Tongue (tissue), 2 donors: ENCODE data around the gene KLHDC3. TPM values are rescaled to one million over a fixed set of nuclear protein-coding genes. Genes with fewer than 3 reads are reported as not detected.

Experiments
- DNase-seq: peaks from one replicate; pipeline ENCODE4 v3.0.0-alpha.2; 2015
- total RNA-seq: library from RNA; depleted of rRNA; stranded (reverse); fragments of >200 nt; gene quantifications from one replicate; pipeline ENCODE4 v1.2.3, GENCODE V29; 2014

The KLHDC3 gene, protein sequence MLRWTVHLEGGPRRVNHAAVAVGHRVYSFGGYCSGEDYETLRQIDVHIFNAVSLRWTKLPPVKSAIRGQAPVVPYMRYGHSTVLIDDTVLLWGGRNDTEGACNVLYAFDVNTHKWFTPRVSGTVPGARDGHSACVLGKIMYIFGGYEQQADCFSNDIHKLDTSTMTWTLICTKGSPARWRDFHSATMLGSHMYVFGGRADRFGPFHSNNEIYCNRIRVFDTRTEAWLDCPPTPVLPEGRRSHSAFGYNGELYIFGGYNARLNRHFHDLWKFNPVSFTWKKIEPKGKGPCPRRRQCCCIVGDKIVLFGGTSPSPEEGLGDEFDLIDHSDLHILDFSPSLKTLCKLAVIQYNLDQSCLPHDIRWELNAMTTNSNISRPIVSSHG
- 249 TPM for total RNA-seq

DNA sequence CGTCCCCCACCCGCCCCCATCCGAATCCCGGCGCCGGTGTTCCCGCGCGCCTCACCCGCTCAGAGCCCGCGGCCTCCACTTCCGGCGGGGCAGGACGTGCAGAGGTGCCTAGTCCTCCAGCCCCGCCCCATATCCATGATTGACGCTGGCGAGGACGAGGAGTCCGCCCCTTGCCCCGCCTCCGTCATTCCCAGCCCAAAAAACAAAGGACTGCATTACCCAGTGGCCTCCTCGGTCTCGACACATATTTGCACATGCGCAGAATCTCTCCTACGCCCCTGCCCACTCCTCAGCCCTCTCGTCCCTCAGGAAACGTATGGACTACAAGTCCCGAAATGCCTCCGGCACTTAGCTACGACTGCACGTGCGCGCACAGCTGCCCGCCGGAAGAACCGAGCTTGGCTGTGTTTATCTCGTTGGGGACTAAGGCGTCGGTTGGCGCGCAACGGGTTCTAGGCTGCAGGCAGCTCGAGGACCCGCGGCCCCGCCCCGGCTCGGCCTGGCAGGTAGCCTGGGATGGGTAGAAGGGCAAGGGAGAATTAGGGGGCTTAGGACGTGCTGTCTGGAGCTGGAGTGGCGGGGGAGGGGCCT lies at the start of gene KLHDC3, which contains the start of gene MEA1:
TSS of gene KLHDC3 (plus strand) at position 407 of the 591 bp plus-strand sequence. CDS start 2,944 bp downstream, outside the sequence.
TSS of gene MEA1 (minus strand) at position 104 of the 591 bp plus-strand sequence. CDS start 133 bp downstream, outside the sequence.
- DNase-seq: peak; percentile 100

DNA sequence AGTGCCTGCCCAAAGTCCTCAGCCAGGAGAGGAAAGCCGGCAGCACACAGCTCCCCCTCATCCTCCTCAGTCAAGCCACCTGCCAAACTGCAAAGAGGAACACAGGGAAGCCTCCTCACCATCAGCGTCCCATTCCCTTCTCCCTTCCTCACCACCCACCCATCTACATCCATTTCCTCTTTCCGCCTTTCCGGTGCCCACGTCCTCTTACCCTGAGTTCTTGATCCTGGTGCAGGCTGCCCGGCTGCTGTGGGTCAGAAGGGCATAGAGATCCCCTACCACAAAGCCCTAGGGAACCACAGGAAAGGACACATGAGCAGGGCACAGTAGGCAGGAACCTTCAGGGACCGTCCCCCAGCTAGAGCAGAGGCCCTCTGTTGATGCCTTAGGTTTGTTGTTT lies 47.5 kb upstream of the KLHDC3 start:
- no peak for DNase-seq

DNA sequence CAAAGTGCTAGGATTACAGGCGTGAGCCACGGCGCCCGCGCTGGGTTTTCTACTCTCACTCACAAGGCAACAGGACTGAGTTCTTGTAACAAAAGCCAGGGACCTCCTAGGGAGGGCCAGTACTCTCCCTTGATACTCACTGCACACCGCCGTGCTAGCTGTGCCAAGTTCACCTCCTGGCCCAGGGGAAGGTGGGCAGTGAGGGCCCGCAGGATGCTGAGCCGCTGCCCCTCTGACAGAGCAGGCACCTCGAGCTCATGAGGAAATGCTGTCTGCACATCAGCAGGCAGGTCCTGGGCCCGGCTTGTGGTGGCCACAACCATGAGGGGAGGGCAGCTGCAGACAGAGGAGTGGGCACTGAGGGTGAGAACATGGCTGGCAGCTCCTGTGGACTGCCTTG lies 46.8 kb upstream of the KLHDC3 start:
- no peak for DNase-seq

DNA sequence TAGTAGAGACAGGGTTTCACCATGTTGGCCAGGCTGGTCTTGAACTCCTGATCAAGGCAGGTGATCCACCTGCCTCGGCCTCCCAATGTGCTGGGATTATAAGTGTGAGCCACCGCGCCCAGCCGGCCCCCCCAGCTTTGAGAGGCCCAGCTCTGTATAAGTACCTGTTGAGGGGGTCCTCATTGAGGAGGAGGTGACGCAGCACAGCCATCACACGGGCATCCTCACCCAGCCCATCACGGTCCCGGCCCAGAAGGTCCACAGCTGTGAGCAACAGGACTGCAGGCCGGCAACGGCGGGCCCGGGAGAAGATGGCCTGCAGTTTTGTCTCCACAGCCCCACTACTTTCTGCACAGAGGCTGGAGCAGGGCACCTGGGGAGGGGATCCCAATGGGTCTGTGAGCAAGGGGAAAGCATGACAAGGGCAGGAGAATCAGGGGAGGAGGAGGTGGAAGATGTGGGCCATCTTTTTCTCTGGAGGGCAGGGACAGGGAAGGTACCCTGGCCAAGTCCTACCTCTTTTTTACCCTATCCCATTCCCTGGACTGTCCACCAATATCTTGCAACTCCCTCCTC lies 45.8 kb upstream of the KLHDC3 start:
- DNase-seq: no peak

DNA sequence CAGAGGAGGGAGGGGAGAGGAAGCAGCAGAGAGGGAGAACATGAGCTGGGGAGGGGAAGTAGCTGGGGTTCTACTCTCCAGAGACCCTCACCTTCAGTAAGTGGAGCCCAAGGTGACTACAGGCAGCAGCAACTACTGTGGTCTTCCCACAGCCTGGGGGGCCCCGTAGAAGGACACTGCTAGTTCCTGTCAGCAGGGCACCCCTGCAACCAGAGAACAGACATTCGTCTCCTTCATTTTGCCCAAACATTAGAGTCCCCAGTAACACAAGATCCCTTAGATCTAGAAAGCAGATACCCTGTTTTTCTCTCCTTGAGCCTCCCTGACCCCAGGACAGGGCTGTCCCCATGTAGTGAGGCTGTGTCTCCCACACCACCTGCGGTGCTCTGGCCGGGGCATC lies 45.3 kb upstream of the KLHDC3 start:
- DNase-seq: no peak

DNA sequence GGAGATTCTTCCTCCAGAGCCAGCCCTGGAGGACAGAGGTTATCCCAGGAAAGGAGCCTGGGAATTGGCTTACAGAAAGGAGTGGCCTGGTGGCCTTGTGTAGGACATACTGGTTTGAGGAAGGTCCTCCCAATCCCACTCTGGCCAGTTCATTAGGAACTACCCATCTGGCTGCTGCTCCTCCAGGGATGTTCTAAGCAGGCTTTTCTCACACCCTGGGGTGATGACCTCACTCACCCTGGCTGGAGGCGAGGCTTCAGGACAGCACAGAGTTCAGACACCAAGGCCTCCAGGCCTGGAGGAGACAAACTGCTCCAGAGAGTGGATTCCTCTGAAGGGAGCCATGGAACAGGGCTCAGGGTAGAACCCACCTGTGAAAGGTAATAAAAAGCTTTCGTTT lies 44.6 kb upstream of the KLHDC3 start:
- no peak for DNase-seq

DNA sequence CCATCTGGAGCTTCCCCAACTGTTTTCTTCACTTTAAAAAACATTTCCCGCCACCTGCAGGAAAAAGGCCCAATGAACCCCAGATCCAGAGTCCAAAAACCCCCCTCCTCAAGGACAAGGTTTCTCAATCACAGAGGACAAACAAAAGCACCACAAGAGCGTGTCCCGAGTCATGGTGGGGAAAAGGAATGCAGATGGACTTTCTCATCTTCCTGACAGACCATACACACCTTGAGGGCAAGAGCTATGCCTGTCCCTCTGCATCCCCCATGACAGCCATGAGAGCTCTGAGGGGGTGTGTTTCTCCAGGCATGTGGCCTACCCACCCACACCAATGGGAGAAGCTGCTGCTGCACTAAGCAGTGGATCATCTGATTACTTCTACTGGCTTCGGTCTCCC lies 44.1 kb upstream of the KLHDC3 start:
- DNase-seq: no peak

DNA sequence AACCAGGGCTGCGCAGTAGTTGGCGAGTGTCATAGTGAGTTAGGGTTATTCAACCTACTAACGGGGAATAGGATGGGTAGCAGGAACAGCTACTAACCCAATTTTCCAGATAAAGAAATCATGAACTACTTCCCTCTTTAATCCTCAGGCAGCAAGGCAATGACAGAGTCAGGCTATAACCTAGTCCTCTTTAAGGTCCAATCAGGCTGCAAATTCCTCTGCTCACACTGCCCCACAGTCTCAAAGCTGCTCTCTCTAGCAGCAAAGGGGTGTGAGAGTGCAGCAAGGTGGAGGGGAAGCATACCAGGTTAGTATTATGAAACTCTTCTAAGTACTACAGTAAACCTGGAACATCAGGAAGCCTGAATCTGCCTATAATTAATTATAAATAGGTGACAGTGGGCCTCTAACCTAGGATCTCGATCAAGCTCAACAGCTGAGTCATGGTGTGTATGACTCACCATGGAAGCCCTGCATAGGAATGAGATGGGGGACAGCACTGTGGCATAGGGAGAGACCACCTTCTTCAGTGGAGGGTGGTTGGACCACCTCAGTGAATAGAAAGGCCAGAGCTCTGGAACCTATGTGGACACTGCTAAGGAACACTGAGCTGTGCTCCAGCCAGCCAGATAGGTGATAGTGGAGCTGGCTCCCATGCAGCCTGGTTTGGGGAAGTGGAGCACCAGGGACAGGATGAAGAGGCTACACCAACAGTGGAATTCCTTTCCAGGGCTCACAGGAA lies 43.0 kb upstream of the KLHDC3 start:
- no peak for DNase-seq

DNA sequence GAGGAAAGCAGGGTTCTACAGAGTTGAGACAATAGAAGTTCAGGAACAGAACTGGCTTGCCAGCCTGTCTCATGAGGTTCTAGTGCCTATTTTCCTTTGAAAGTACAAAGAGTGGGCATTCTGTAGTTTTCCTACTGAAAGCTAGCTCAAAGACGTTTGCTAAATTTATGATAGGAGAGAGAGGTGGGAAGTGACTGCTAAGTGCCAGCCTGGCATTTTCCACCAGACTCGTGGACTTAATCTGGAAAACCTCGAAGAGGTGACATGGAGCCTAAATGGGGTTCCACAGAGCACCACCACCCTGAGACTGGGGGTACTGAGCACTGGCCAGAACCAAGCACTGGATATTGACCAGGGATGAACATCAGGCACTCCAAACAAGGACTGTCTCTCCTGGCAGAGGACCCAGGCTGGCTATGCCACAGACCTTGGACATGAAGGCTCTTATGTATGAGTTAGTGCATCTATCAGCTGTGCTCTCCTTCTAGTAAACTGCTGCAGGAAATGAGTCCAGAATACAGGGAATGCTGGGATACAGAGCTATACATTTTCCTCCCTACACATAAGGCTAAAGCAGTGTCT lies 42.2 kb upstream of the KLHDC3 start:
- no peak for DNase-seq

DNA sequence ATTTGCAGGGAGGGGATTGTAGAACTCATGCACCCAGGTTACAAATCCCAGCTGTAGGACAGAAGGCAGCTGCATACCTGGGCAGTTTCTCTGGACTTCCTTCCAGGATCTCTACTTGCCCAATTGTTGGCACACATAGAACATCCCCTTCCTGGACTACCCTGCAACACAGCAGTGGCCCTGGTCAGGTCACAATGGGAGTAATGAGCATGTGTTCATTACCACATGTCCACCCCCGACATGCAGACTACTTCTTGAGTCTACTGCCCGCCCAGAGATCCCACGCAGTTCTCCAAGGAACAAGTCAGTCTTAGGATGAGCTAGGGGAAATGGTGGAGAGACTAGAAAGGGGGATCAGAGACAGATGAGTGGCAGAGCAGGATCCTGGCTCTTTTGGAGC lies 40.1 kb upstream of the KLHDC3 start:
- no peak for DNase-seq

DNA sequence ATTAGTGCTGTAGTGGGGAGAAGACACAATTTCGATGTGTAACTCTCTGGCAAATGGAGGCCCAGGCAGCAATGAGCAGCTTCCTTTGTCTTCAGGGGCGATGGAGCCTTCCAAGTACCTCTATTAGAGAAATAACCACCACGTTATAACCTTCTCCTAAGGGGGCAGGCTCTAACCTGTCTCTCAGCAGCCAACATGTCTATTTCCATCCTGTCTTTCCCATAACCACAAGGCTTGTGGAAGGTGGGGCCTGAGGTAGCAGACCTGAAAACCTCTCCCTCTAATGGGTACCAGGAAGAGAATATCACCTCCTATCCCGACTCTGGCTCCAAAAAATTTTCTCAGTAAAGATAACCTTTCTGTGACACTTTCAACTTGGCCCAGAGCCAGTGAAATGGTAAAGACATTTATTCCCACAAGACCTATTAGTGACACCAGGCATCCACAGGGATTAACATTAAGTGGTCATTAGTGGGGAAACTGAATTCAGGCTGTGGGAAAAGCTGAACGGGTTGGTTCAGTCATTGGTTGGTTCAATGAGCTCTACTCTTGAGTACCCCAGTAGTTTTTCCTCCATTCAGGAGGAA lies 39.0 kb upstream of the KLHDC3 start:
- no peak for DNase-seq

DNA sequence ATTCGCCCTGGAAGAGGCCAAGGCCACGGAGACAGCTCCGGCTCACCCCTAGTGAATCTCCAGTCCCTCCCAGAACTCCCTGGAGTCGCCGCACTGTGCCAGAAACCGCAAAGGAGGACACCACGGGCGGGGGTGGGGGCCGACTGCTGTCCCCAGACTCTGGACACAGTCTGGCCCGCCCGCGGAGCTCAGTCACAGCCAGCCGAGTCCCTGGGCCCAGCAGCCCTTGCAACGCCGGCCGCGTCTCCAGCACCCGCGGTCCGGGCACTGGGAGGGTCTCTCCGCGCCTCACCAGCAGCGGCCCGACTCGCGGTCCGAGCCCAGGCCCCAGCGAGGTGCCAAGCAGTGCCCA lies 35.6 kb upstream of the KLHDC3 start:
- DNase-seq: no peak

DNA sequence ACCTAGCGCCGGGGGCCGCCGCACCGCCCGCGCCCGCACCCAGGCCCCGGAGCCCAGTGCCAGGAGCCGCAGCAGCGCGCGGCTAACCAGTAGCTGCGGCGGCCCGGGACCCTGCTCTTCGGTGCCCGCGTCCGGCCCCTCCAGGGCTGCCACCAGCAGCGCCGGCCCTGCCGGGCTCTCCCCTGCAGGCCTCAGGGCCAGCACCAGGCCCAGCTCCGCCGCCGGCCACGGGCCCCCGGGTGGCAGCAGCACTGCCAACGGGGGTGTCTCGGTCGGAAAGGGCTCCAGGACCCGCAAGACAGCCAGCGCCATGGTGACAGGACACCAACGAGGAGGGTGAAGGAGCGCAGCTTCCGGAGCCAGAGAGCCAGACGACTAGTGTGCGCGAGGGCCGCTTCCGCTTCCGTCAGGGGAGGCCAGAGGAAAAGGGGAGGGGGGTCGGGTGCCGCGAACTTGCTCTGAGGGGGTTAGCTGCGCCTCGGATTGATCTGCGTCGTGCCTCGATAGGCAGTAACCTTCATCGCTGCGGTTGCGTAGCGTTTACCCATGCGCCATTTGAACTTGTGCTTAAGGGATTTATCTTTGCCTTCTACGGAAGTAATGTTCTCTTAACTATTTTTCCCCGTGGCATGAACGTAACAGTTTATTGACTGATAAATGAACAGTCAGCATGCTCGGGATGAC lies 35.1 kb upstream of the KLHDC3 start, which contains the start of gene PEX6:
TSS of gene PEX6 (minus strand) at position 343 of the 684 bp plus-strand sequence. CDS start at position 312, 31 bp downstream.
- peak; percentile 94 for DNase-seq

DNA sequence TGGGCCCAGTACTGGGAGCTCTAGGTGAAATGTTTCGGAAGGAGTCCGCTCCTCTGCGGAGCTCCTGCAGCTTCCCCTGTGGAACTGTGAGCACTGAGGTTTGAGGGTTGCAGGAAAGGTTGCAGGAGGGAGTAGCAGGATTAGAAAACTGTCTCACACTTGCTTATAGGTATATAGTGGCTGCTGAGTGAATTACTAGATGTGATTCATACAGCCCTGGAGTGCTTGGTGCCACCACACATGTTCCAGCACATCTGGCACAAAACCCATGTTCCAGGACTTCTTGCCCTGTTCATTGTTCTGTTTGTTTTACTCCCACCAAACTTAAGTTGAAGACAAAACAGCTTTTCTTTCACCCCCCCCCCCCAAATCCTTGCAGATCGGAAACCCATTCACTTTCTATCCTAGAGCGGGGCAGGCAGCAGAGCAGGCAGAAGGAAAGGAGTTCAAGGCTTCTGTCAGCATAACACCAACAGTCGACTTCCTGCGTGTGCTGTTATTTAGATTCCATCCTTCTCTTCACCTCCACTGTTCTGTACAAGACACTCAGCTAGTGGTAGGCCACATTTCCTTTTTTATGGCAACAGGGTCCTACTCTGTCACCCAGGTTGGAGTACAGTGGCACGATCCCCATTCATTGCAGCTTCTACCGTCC lies 34.4 kb upstream of the KLHDC3 start:
- DNase-seq: no peak

DNA sequence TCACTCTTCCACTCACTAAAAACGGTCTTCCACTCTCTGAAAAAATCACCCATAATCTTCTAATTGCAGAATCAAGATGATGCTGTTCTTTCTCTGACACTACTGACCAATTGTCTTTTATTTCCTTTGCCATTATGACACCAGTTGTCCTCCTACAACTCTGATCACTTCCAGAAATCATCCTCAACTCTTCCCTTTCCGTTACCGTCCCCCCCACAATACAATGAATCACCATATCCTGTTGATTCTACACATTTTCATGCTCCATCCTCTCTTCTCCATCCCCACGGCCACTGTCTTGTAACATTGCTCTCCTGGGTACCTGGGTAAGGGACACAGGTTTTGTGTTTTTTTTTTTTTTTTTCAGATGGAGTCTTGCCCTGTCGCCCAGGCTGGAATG lies 32.2 kb upstream of the KLHDC3 start:
- DNase-seq: no peak

DNA sequence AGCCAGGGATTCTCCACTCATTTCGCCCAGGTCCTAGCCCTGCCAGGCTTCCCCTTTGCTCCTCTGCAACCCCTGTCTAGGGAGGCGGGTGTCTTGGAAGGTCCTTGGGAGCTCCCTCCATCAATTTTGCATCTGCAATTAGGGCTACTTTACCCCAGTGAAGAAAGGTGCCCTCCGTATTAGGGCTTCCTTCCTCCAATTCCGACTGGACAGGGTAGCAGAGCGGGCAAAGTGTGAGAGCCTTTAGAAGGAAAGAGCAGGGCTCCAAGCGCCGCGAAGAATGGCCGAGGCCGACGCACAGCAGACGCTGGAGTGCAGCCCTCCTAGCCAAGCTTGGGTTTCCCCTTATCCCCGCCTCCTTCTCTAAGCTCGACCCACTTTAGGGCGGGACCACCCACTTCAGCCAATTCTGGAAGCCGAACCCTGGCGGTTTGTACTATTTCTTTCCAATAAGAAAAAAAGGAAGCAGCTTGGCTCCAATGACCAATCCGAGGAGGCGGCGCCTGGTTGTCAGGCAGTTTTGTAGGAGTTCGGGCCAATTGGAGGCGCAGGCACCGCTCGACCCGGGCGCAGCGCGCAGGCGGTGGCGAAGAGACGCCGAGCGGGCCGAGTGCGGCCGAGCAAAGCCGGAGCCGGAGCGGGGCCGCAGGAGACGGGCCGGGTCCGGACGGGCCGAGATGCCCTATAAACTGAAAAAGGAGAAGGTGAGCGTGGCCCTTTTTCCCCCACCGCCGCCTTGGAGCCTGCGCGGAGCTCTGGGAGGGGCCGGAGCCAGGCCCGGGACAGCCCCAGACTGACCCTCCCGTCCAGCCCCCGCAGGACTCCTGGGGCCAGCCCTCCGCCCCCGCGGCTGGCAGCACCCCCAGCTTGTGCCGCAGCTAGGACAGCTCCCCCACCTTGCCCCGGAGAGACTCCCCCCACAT lies 29.8 kb upstream of the KLHDC3 start, which contains the start of gene PPP2R5D:
TSS of gene PPP2R5D (plus strand) at position 570 of the 923 bp plus-strand sequence. CDS start at position 678, 108 bp downstream.
- DNase-seq: peak; percentile 99

DNA sequence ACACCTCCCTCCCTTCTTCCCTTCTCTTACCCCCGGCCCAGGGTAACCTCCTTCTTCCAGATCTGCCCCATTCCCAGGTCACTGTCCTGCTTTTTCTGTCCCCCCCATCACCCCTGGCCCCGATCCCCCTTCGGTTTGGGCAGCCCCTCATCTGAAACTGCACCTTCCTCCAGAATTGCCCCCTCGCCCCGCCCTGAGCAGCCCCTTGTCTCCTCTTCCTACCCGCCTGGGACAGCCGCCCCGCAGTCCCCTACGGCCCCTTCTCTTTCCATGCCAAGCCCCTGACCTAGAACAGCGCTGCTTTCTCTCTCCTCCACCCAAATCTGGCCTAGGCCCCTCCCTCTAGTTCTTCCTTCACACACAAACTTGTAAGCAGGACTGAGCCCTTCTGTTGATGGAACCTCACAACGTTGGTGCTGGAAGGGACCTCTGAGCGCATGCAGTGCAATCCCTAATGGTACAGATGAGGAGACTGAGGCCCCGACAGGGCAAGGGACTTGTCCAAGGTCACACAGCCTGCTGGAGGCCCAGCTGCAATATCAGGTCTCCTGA lies 29.0 kb upstream of the KLHDC3 start:
- peak; percentile 36 for DNase-seq

DNA sequence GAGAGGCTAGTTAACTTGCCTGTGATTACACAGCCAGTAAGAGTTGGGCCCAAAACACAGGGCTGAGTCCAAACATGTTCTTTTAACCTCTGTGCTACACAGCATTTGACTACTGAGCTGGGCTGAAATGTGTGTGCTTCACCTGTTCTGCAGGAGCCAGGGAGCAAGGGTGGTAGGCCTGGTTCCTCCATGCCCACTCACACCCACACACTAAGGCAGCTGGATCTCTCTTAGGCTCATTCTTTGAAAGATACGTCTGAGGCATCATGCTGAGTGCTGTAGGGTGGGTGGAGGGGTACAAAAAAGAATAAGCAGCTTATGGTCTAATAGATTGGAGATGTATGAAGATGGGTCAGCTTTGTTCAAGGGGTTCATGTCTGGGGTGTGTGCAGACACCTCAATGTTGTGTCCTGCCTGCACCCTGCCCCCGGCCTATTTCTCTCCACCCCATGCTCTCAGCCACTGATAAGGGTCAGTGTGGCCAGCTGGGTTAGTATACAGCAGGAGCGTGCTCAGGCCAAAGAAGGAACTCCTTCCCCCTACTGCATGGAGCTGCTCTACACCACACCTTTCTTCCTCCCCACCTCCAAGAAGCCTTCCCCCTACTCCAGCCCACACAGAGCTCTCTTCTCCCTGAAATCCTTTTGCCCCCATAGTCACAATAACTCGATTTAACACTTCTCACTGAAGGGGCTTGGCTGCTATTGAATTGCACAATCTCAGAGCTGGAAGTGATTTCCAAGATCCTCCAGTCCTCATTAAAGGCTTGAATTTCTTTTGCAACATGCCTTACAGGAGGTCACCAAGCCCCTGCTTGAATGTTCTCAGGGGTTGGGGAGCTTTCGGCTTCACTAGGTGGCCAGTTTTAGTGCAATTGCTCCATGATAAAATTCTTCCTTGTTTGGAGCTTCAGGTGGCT lies 26.3 kb upstream of the KLHDC3 start:
- DNase-seq: no peak
